ENCODE results near the gene SF1.

The SF1 gene

GRCh38 chr11:64753380-64754123, 24.8 kb downstream of the SF1 start:
- DNase-seq (ENCODE audit: low read depth in 1 of 2, low spot score in 1 of 2), result no peak
- H3K27me3 ChIP-seq (ENCODE audit: insufficient read depth, poor library complexity, severe bottlenecking), result no peaks in the 10 kb centered on the region
- no peak for TF ChIP-seq GABPA (IDR thresholded peaks at IDR 0.05; ENCODE audit: low read depth)
- no peak for TF ChIP-seq POLR2AphosphoS5 (IDR thresholded peaks at IDR 0.05; ENCODE audit: low read depth)
- no peak for TF ChIP-seq SPI1 (IDR thresholded peaks at IDR 0.05; ENCODE audit: borderline replicate concordance, low read depth)
- no peak for TF ChIP-seq REST (IDR thresholded peaks at IDR 0.05; ENCODE audit: insufficient replicate concordance, low read depth)
- no peak for TF ChIP-seq CTCF (IDR thresholded peaks at IDR 0.05; ENCODE audit: insufficient read depth, low read length)
- no peak overlapping the region for H3K27ac ChIP-seq (replicated peaks)
- no peak overlapping the region for H3K4me3 ChIP-seq (replicated peaks; ENCODE audit: insufficient read depth, low read length)

GRCh38 chr11:64753019-64753379, 25.3 kb downstream of the SF1 start:
- TF ChIP-seq GABPA (IDR thresholded peaks at IDR 0.05; ENCODE audit: low read depth), result no peak
- no peak for TF ChIP-seq REST (IDR thresholded peaks at IDR 0.05; ENCODE audit: insufficient replicate concordance, low read depth)
- TF ChIP-seq CTCF (IDR thresholded peaks at IDR 0.05; ENCODE audit: insufficient read depth, low read length), result no peak
- no peak for TF ChIP-seq POLR2AphosphoS5 (IDR thresholded peaks at IDR 0.05; ENCODE audit: low read depth)
- TF ChIP-seq SPI1 (IDR thresholded peaks at IDR 0.05; ENCODE audit: borderline replicate concordance, low read depth), result no peak
- no peak for DNase-seq (ENCODE audit: low read depth in 1 of 2, low spot score in 1 of 2)
- Histone ChIP-seq H3K27me3 (ENCODE audit: insufficient read depth, poor library complexity, severe bottlenecking) (no peaks in the 10 kb centered on the region), H3K4me3 (replicated peaks; ENCODE audit: insufficient read depth, low read length) (no peak overlapping the region), H3K27ac (replicated peaks) (no peak overlapping the region)

GRCh38 chr11:64752175-64752970, 26.0 kb downstream of the SF1 start:
- TF ChIP-seq SPI1 (IDR thresholded peaks at IDR 0.05; ENCODE audit: borderline replicate concordance, low read depth) (no peak), REST (IDR thresholded peaks at IDR 0.05; ENCODE audit: insufficient replicate concordance, low read depth) (no peak), CTCF (IDR thresholded peaks at IDR 0.05; ENCODE audit: insufficient read depth, low read length) (no peak), POLR2AphosphoS5 (IDR thresholded peaks at IDR 0.05; ENCODE audit: low read depth) (no peak), GABPA (IDR thresholded peaks at IDR 0.05; ENCODE audit: low read depth) (no peak)
- H3K27me3 ChIP-seq (ENCODE audit: insufficient read depth, poor library complexity, severe bottlenecking), result no peaks in the 10 kb centered on the region
- no peak overlapping the region for H3K4me3 ChIP-seq (replicated peaks; ENCODE audit: insufficient read depth, low read length)
- no peak overlapping the region for H3K27ac ChIP-seq (replicated peaks)
- DNase-seq (ENCODE audit: low read depth in 1 of 2, low spot score in 1 of 2), result no peak

Data from HL-60 (cell line).